GM23338 (cell line): ENCODE data around the gene ADAMTS18. TPM values are rescaled to one million over a fixed set of nuclear protein-coding genes. Genes with fewer than 3 reads are reported as not detected.

Experiments used
- ATAC-seq: fragments of 200-7000 bp; cut with Tn5 transposase; 3 replicates; pipeline ENCODE4 v1.9.1; 2020
- DNase-seq: peaks from one replicate; pipeline ENCODE4 v3.0.0-alpha.2; 2015; ENCODE audit warnings: low spot score
- H2AFZ ChIP-seq: fragments of 200-600 bp; sonication (generic); 2 replicates; pipeline ENCODE4 v1.8.0; 2016; ENCODE audit warnings: antibody characterized with exemption, mild to moderate bottlenecking, moderate library complexity
- H3F3A ChIP-seq: fragments of 200-600 bp; sonication (generic); replicated peaks from 2 replicates; pipeline ENCODE4 v1.8.0; 2017; ENCODE audit warnings: antibody characterized with exemption, mixed run types, low read depth
- H3K27ac ChIP-seq: fragments of 200-600 bp; sonication (generic); 2 replicates; pipeline ENCODE4 v1.6.1; 2016; ENCODE audit warnings: low read depth
- H3K27me3 ChIP-seq: fragments of 200-600 bp; sonication (generic); 2 replicates; pipeline ENCODE4 v1.8.0; 2016; ENCODE audit warnings: mild to moderate bottlenecking, mixed run types, moderate library complexity; ENCODE audit not compliant: insufficient read depth
- H3K36me3 ChIP-seq: fragments of 200-600 bp; sonication (generic); 2 replicates; pipeline ENCODE4 v1.8.0; 2016; ENCODE audit warnings: mild to moderate bottlenecking; ENCODE audit not compliant: insufficient read depth
- H3K4me1 ChIP-seq: fragments of 200-600 bp; sonication (generic); 2 replicates; pipeline ENCODE4 v1.8.0; 2016; ENCODE audit warnings: mild to moderate bottlenecking, moderate library complexity; ENCODE audit not compliant: insufficient read depth
- H3K4me2 ChIP-seq: fragments of 200-600 bp; sonication (generic); 2 replicates; pipeline ENCODE4 v1.7.1; 2017; ENCODE audit warnings: mixed run types
- H3K4me3 ChIP-seq: fragments of 200-600 bp; sonication (generic); 2 replicates; pipeline ENCODE4 v1.6.1; 2016; ENCODE audit warnings: mixed run types
- H3K79me2 ChIP-seq: fragments of 200-600 bp; sonication (generic); replicated peaks from 2 replicates; pipeline ENCODE4 v1.8.0; 2017; ENCODE audit warnings: mild to moderate bottlenecking; ENCODE audit not compliant: insufficient read depth
- H3K9me2 ChIP-seq: fragments of 200-600 bp; sonication (generic); 2 replicates; pipeline ENCODE4 v1.8.0; 2017; ENCODE audit not compliant: insufficient read depth
- H4K20me1 ChIP-seq: fragments of 200-600 bp; sonication (generic); replicated peaks from 2 replicates; pipeline ENCODE4 v1.8.0; 2017; ENCODE audit warnings: mild to moderate bottlenecking; ENCODE audit not compliant: insufficient read depth
- H3K27ac Mint-ChIP-seq: 2 replicates; pipeline ENCODE4 v1.8.0; 2020; ENCODE audit warnings: inconsistent platforms, mild to moderate bottlenecking, moderate library complexity, mixed read lengths
- H3K27me3 Mint-ChIP-seq: 3 replicates; pipeline ENCODE4 v1.8.0; 2022; ENCODE audit warnings: low read depth, mild to moderate bottlenecking, moderate library complexity, mixed read lengths, inconsistent platforms; ENCODE audit not compliant: insufficient read depth, poor library complexity
- H3K36me3 Mint-ChIP-seq: 3 replicates; pipeline ENCODE4 v1.8.0; 2021; ENCODE audit warnings: low read depth, mild to moderate bottlenecking, inconsistent platforms, moderate library complexity, mixed read lengths
- H3K4me1 Mint-ChIP-seq: 3 replicates; pipeline ENCODE4 v1.8.0; 2020; ENCODE audit warnings: mild to moderate bottlenecking, inconsistent platforms, mixed read lengths
- H3K4me3 Mint-ChIP-seq: 3 replicates; pipeline ENCODE4 v1.8.0; 2021; ENCODE audit warnings: moderate library complexity, mild to moderate bottlenecking, inconsistent platforms, mixed read lengths
- H3K9me3 Mint-ChIP-seq: 3 replicates; pipeline ENCODE4 v1.8.0; 2020; ENCODE audit warnings: moderate library complexity, mild to moderate bottlenecking, inconsistent platforms, mixed read lengths
- CREB1 ChIP-seq: fragments of 250-450 bp; sonication (Bioruptor Pico); IDR thresholded peaks from 2 replicates; pipeline ENCODE4 v1.5.0; 2020; ENCODE audit warnings: low read depth, mild to moderate bottlenecking, moderate library complexity
- ETS1 ChIP-seq: IDR thresholded peaks from 2 replicates; pipeline ENCODE4 v1.6.1; 2016; ENCODE audit warnings: antibody characterized with exemption
- EZH2 ChIP-seq: fragments of 200-600 bp; sonication (generic); IDR thresholded peaks from one replicate; pipeline ENCODE4 v1.8.0; 2017; ENCODE audit warnings: antibody characterized with exemption, mild to moderate bottlenecking, low read depth; ENCODE audit not compliant: unreplicated experiment
- EZH2phosphoT487 ChIP-seq: fragments of 200-600 bp; sonication (generic); IDR thresholded peaks from one replicate; pipeline ENCODE4 v1.8.1; 2018; ENCODE audit warnings: antibody characterized with exemption; ENCODE audit not compliant: unreplicated experiment
- JUNB ChIP-seq: IDR thresholded peaks from one replicate; pipeline ENCODE4 v1.6.1; 2016; ENCODE audit warnings: antibody characterized with exemption; ENCODE audit not compliant: unreplicated experiment
- NANOG ChIP-seq: IDR thresholded peaks from 2 replicates; pipeline ENCODE4 v1.6.1; 2016; ENCODE audit warnings: antibody characterized with exemption, borderline replicate concordance
- REST ChIP-seq: IDR thresholded peaks from one replicate; pipeline ENCODE4 v1.6.1; 2018; ENCODE audit warnings: antibody characterized with exemption; ENCODE audit not compliant: unreplicated experiment
- STAT1 ChIP-seq: IDR thresholded peaks from one replicate; pipeline ENCODE4 v1.6.1; 2016; ENCODE audit warnings: antibody characterized with exemption; ENCODE audit not compliant: unreplicated experiment
- ZNF114 ChIP-seq: fragments of 250-450 bp; sonication (Bioruptor Pico); IDR thresholded peaks from 2 replicates; pipeline ENCODE4 v1.5.0; 2020; ENCODE audit warnings: mild to moderate bottlenecking, moderate library complexity
- ZNF331 ChIP-seq: fragments of 250-450 bp; sonication (Bioruptor Pico); IDR thresholded peaks from 2 replicates; pipeline ENCODE4 v1.5.0; 2020; ENCODE audit warnings: low read depth, mild to moderate bottlenecking, moderate library complexity
- polyA plus RNA-seq: library from polyadenylated mRNA; unstranded; fragments of >200 nt; fragmentation: Nextera tagmentation; extraction: Ambion mirVana; gene quantifications from 2 replicates; pipeline ENCODE4 v1.2.1, GENCODE V29; 2016
- total RNA-seq: library from RNA; depleted of rRNA; stranded (reverse); fragments of >200 nt; shearing (Covaris generic); gene quantifications from 2 replicates; pipeline ENCODE4 v1.2.3, GENCODE V29; 2014

ADAMTS18 gene
- total and polyA plus RNA-seq, 2 experiments from 2014 or later: 0.15 to 0.90 TPM

GRCh38 chr16:77432264-77432663 is 2.6 kb downstream of the ADAMTS18 start (continued):
- TF ChIP-seq JUNB (no peak), ZNF331 (CRISPR knock-in tag) (no peak)

- H3K4me2 ChIP-seq: no peak overlapping the region
- no peak overlapping the region for H3K4me3 Mint-ChIP-seq
- H3K9me3 Mint-ChIP-seq: no peaks in the 10 kb centered on the region
- DNase-seq (no peak), ATAC-seq (no peak)
- H3K4me3 ChIP-seq: no peak overlapping the region
- peaks cover 31% of the 10 kb centered on the region for H3K27me3 Mint-ChIP-seq
- no peaks in the 10 kb centered on the region for H3K9me2 ChIP-seq
- TF ChIP-seq ZNF114 (CRISPR knock-in tag): no peak
- no peak for TF ChIP-seq ETS1
- TF ChIP-seq EZH2phosphoT487: no peak
- TF ChIP-seq CREB1: no peak
- TF ChIP-seq REST: peak; percentile 35
- no peak for TF ChIP-seq JUNB
- TF ChIP-seq NANOG: no peak
- TF ChIP-seq STAT1: no peak
- TF ChIP-seq EZH2: no peak
- no peak overlapping the region for H3K27ac Mint-ChIP-seq
- H3K27ac ChIP-seq: no peak overlapping the region
- no peaks in the 10 kb centered on the region for H3K36me3 ChIP-seq
- H3K79me2 ChIP-seq: no peaks in the 10 kb centered on the region
- no peaks in the 10 kb centered on the region for H3K36me3 Mint-ChIP-seq
- H3K4me1 Mint-ChIP-seq: peaks cover 7% of the 10 kb centered on the region
- peaks cover 39% of the 10 kb centered on the region for H3K27me3 ChIP-seq
- H3K4me1 ChIP-seq: peaks cover 16% of the 10 kb centered on the region
- H3F3A ChIP-seq: 0 out of 2 replicates have a peak, but pooled peaks cover 5% of the 10 kb centered on the region
- H2AFZ ChIP-seq: no peak overlapping the region
- no peaks in the 10 kb centered on the region for H4K20me1 ChIP-seq
Observed at GRCh38 chr16:77430787-77431585, 3.8 kb downstream of the ADAMTS18 start.
